Pancreas (tissue), 10 donors: ENCODE measurements around the gene LNX2. TPM values are rescaled to one million over a fixed set of nuclear protein-coding genes. Genes with fewer than 3 reads are reported as not detected.
A peak's percentile ranks its signal among the peaks of the same experiment; 100 is the strongest.

Experiments used
- ATAC-seq, 4 donors: fragments of 200-7000 bp; cut with Tn5 transposase; one replicate each; pipeline versions ENCODE4 v1.8.0 to v1.9.1; 2020; ENCODE audit warnings: mild to moderate bottlenecking in 4 of 4, moderate library complexity in 4 of 4
- DNase-seq, 6 donors: peaks; one replicate each; pipeline ENCODE4 v3.0.0-alpha.2; 2020
- FAIRE-seq: peaks from 2 replicates; lab custom pipeline; 2012; peaks lifted over from hg19 to GRCh38; lab: Jason Lieb, UNC
- H3K27ac ChIP-seq, 4 donors: fragments of 200-600 bp; sonication (generic); 1 replicate in 3 of 4; 2 replicates in 1 of 4; pipeline versions ENCODE4 v1.5.0 to v1.8.0; 2020
- H3K27me3 ChIP-seq, 4 donors: fragments of 200-600 bp; one replicate each; pipeline ENCODE4 v1.8.0; 2021
- H3K36me3 ChIP-seq, 3 donors: fragments of 200-600 bp; sonication (generic) in 1 of 3; one replicate each; pipeline versions ENCODE4 v1.5.0 to v1.8.0; 2020 to 2021
- H3K4me1 ChIP-seq, 3 donors: fragments of 200-600 bp; one replicate each; pipeline ENCODE4 v1.8.0; 2021
- H3K4me3 ChIP-seq, 4 donors: fragments of 200-600 bp; sonication (generic) in 2 of 4; one replicate each; pipeline versions ENCODE4 v1.5.0 to v1.8.0; 2020 to 2021
- H3K9me3 ChIP-seq, 4 donors: fragments of 200-600 bp; one replicate each; pipeline ENCODE4 v1.8.0; 2021
- WGBS, 2 donors: extraction: QIAGEN DNeasy Blood & Tissue Kit; methylation state at CpG; one replicate each; pipeline ENCODE4 v1.1.7; 2013; 5-methylcytosine and 5-hydroxymethylcytosine counted together
- intact Hi-C, 3 donors: fragments of 100-400 bp; cut with DNase I; formaldehyde crosslinking; loops; one replicate each; pipeline versions ENCODE4 v1.11.1 to v1.14.2; 2022
- polyA plus RNA-seq, 2 donors: library from polyadenylated mRNA; stranded (reverse); fragments of 200-250 nt; gene quantifications; one replicate each; pipeline ENCODE4 v1.2.3, GENCODE V29; 2013
- total RNA-seq, 6 donors: library from RNA; stranded (reverse); fragmentation: NEBNext Ultra II Directional in 4 of 6; extraction: Animal tissue kit (Norgen Biotek cat#: 25700) in 4 of 6; gene quantifications; one replicate each; pipeline versions ENCODE4 v1.2.1 to v1.2.4, GENCODE V29; 2021 to 2023
- TF ChIP-seq, protein P1 (sequence below), 4 donors: fragments of 200-600 bp; sonication (generic) in 3 of 4; IDR thresholded peaks; one replicate each; pipeline versions ENCODE4 v1.5.0 to v1.8.0; 2021; ENCODE audit warnings: antibody characterized with exemption in 4 of 4
- donor health status: healthy with polysubstance abuse.
- donor health status: DM: no; HTN: no; CAD: no; lungs with moderate emphysema.
- donor health status: DM: no; HTN: no; CAD: no.
- donor health status: control.
- donor health status: control.
- donor health status: Bipolar disorder and iron deficiency.
- donor health status: DM: yes; HTN: yes; CAD: no.
- donor health status: DM: no; HTN: no; CAD: no.
- donor health status: DM: no; HTN: no; CAD: no.
- donor health status: DM: yes; HTN: yes; CAD: no.

Gene LNX2
- total and polyA plus RNA-seq, 8 donors, result 4.9 to 18.9 (median 14.1) TPM

GRCh38 chr13:27601803-27602202 lies 18.5 kb downstream of the LNX2 start:
- WGBS, 2 donors, result 96 to 99% methylated on average over 2 of the region's 2 CpGs
- no peaks in the 10 kb centered on the region for H3K36me3 ChIP-seq

GRCh38 chr13:27601208-27601607 lies 19.1 kb downstream of the LNX2 start:
- Histone ChIP-seq H3K27ac (no peak overlapping the region), H3K9me3 (no peaks in the 10 kb centered on the region), H3K4me1 (peaks cover 22 to 66% (median 62%) of the 10 kb centered on the region in 3 donors), H3K27me3 (no peaks in the 10 kb centered on the region), H3K4me3 (no peak overlapping the region), H3K36me3 (no peaks in the 10 kb centered on the region)
- FAIRE-seq (peak; percentile 53), ATAC-seq (no peak), DNase-seq (no peak)
- TF ChIP-seq, protein P1, sequence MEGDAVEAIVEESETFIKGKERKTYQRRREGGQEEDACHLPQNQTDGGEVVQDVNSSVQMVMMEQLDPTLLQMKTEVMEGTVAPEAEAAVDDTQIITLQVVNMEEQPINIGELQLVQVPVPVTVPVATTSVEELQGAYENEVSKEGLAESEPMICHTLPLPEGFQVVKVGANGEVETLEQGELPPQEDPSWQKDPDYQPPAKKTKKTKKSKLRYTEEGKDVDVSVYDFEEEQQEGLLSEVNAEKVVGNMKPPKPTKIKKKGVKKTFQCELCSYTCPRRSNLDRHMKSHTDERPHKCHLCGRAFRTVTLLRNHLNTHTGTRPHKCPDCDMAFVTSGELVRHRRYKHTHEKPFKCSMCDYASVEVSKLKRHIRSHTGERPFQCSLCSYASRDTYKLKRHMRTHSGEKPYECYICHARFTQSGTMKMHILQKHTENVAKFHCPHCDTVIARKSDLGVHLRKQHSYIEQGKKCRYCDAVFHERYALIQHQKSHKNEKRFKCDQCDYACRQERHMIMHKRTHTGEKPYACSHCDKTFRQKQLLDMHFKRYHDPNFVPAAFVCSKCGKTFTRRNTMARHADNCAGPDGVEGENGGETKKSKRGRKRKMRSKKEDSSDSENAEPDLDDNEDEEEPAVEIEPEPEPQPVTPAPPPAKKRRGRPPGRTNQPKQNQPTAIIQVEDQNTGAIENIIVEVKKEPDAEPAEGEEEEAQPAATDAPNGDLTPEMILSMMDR (IDR thresholded peaks at IDR 0.05), result no peak
- 86 to 94% methylated on average over 2 of the region's 2 CpGs for WGBS, 2 donors
- intact Hi-C loops, result no loop called here

More at GRCh38 chr13:27601803-27602202, 18.5 kb downstream of the LNX2 start:
- no peak for DNase-seq
- peaks cover 28 to 67% (median 66%) of the 10 kb centered on the region in 3 donors for H3K4me1 ChIP-seq
- no peaks in the 10 kb centered on the region for H3K27me3 ChIP-seq
- intact Hi-C loops, result no loop called here
- H3K4me3 ChIP-seq, result no peak overlapping the region
- no peak overlapping the region for H3K27ac ChIP-seq
- FAIRE-seq, result no peak
- no peak for ATAC-seq
- TF ChIP-seq, protein P1 (IDR thresholded peaks at IDR 0.05), result no peak
- H3K9me3 ChIP-seq, result no peaks in the 10 kb centered on the region

GRCh38 chr13:27600711-27601110 lies 19.6 kb downstream of the LNX2 start:
- intact Hi-C loops, result no loop called here
- no peak for FAIRE-seq
- Histone ChIP-seq H3K36me3 (no peaks in the 10 kb centered on the region), H3K27me3 (no peaks in the 10 kb centered on the region), H3K9me3 (no peaks in the 10 kb centered on the region), H3K4me1 (peaks cover 18 to 61% (median 57%) of the 10 kb centered on the region in 3 donors), H3K4me3 (no peak overlapping the region), H3K27ac (no peak overlapping the region)
- 88 to 96% methylated on average over 1 of the region's 1 CpG for WGBS, 2 donors
- ATAC-seq, result no peak
- no peak for DNase-seq
- TF ChIP-seq, protein P1 (IDR thresholded peaks at IDR 0.05), result no peak

DNA sequence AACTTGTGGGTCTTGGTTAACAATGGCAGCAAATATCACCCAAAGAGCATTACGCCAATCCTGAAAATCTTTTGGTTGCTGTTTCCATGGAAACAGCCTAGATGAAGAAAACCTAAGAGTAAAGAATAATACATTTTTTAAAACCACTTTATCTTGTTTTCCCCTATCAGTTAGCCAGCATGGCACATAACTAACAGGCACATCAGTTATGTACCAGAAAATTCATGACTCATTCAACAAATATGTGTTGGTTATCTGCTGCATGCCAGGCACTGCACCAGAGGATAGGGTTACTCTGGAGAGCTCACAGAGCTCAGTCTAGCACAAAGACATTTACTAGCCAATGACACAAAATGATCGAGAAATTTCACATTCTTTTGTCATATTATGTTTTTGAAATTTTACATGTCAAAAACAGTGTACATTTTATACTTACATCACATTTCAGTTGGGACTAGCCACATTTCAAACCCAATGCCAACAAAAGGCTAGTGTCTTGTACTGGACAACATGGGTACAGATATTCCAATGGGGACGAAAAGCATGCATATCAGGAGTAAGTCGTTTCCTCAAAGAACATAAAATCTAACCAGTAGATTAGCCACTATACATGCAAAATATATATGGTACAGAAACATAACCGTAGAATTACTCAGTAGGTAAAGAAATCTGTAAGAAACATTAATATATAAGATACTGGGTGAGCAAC lies 20.3 kb downstream of the LNX2 start:
- TF ChIP-seq, protein P1 (IDR thresholded peaks at IDR 0.05), result no peak
- FAIRE-seq (no peak), DNase-seq (no peak), ATAC-seq (peak; percentile 81 to 97 (median 91))
- 58 to 59% methylated on average over 5 of the region's 5 CpGs for WGBS, 2 donors
- H3K4me1 ChIP-seq, result peaks cover 15 to 58% (median 50%) of the 10 kb centered on the region in 3 donors
- H3K9me3 ChIP-seq, result no peaks in the 10 kb centered on the region
- intact Hi-C loops, result no loop called here
- H3K4me3 ChIP-seq, result no peak overlapping the region
- H3K27me3 ChIP-seq, result no peaks in the 10 kb centered on the region
- peak overlapping the region in 2 of 4 donors; percentile 18 to 37 for H3K27ac ChIP-seq
- H3K36me3 ChIP-seq, result no peaks in the 10 kb centered on the region

DNA sequence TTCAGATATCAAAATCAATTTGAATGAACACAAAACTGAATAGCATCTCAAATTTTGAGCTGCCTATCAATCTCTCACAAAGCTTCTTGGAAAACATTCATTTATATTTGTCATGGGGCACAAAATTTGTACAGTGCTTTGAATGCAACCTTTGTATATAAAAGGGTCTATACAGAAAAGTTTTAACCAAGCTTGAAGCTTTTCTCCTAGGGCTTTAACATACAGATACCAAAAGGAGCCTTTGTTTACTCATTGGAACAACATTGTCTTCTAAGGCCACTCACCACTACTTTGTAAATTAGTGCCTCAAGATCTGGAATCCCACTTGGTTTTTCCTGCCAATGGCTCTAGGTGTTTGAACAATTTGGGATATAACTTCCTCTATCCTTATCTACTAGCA lies 21.2 kb downstream of the LNX2 start:
- H3K27ac ChIP-seq, result peak overlapping the region in 1 of 4 donors; percentile 37
- intact Hi-C loops, result no loop called here
- DNase-seq (no peak), ATAC-seq (no peak), FAIRE-seq (no peak)
- H3K4me3 ChIP-seq, result no peak overlapping the region
- H3K27me3 ChIP-seq, result no peaks in the 10 kb centered on the region
- peaks cover 11 to 51% (median 41%) of the 10 kb centered on the region in 3 donors for H3K4me1 ChIP-seq
- H3K9me3 ChIP-seq, result no peaks in the 10 kb centered on the region
- no peaks in the 10 kb centered on the region for H3K36me3 ChIP-seq
- TF ChIP-seq, protein P1 (IDR thresholded peaks at IDR 0.05), result no peak
